GM23338 (cell line): ENCODE measurements around the gene SLC25A13. TPM values are rescaled to one million over a fixed set of nuclear protein-coding genes. Genes with fewer than 3 reads are reported as not detected.

Experiments used
- ATAC-seq: fragments of 200-7000 bp; cut with Tn5 transposase; 3 replicates; pipeline ENCODE4 v1.9.1; 2020
- DNase-seq: peaks from one replicate; pipeline ENCODE4 v3.0.0-alpha.2; 2015; ENCODE audit warnings: low spot score
- H2AFZ ChIP-seq: fragments of 200-600 bp; sonication (generic); 2 replicates; pipeline ENCODE4 v1.8.0; 2016; ENCODE audit warnings: antibody characterized with exemption, mild to moderate bottlenecking, moderate library complexity
- H3F3A ChIP-seq: fragments of 200-600 bp; sonication (generic); replicated peaks from 2 replicates; pipeline ENCODE4 v1.8.0; 2017; ENCODE audit warnings: antibody characterized with exemption, mixed run types, low read depth
- H3K27ac ChIP-seq: fragments of 200-600 bp; sonication (generic); 2 replicates; pipeline ENCODE4 v1.6.1; 2016; ENCODE audit warnings: low read depth
- H3K27me3 ChIP-seq: fragments of 200-600 bp; sonication (generic); 2 replicates; pipeline ENCODE4 v1.8.0; 2016; ENCODE audit warnings: mild to moderate bottlenecking, mixed run types, moderate library complexity; ENCODE audit not compliant: insufficient read depth
- H3K36me3 ChIP-seq: fragments of 200-600 bp; sonication (generic); 2 replicates; pipeline ENCODE4 v1.8.0; 2016; ENCODE audit warnings: mild to moderate bottlenecking; ENCODE audit not compliant: insufficient read depth
- H3K4me1 ChIP-seq: fragments of 200-600 bp; sonication (generic); 2 replicates; pipeline ENCODE4 v1.8.0; 2016; ENCODE audit warnings: mild to moderate bottlenecking, moderate library complexity; ENCODE audit not compliant: insufficient read depth
- H3K4me2 ChIP-seq: fragments of 200-600 bp; sonication (generic); 2 replicates; pipeline ENCODE4 v1.7.1; 2017; ENCODE audit warnings: mixed run types
- H3K4me3 ChIP-seq: fragments of 200-600 bp; sonication (generic); 2 replicates; pipeline ENCODE4 v1.6.1; 2016; ENCODE audit warnings: mixed run types
- H3K79me2 ChIP-seq: fragments of 200-600 bp; sonication (generic); replicated peaks from 2 replicates; pipeline ENCODE4 v1.8.0; 2017; ENCODE audit warnings: mild to moderate bottlenecking; ENCODE audit not compliant: insufficient read depth
- H3K9me2 ChIP-seq: fragments of 200-600 bp; sonication (generic); 2 replicates; pipeline ENCODE4 v1.8.0; 2017; ENCODE audit not compliant: insufficient read depth
- H4K20me1 ChIP-seq: fragments of 200-600 bp; sonication (generic); replicated peaks from 2 replicates; pipeline ENCODE4 v1.8.0; 2017; ENCODE audit warnings: mild to moderate bottlenecking; ENCODE audit not compliant: insufficient read depth
- H3K27ac Mint-ChIP-seq: 2 replicates; pipeline ENCODE4 v1.8.0; 2020; ENCODE audit warnings: inconsistent platforms, mild to moderate bottlenecking, moderate library complexity, mixed read lengths
- H3K27me3 Mint-ChIP-seq: 3 replicates; pipeline ENCODE4 v1.8.0; 2022; ENCODE audit warnings: low read depth, mild to moderate bottlenecking, moderate library complexity, mixed read lengths, inconsistent platforms; ENCODE audit not compliant: insufficient read depth, poor library complexity
- H3K36me3 Mint-ChIP-seq: 3 replicates; pipeline ENCODE4 v1.8.0; 2021; ENCODE audit warnings: low read depth, mild to moderate bottlenecking, inconsistent platforms, moderate library complexity, mixed read lengths
- H3K4me1 Mint-ChIP-seq: 3 replicates; pipeline ENCODE4 v1.8.0; 2020; ENCODE audit warnings: mild to moderate bottlenecking, inconsistent platforms, mixed read lengths
- H3K4me3 Mint-ChIP-seq: 3 replicates; pipeline ENCODE4 v1.8.0; 2021; ENCODE audit warnings: moderate library complexity, mild to moderate bottlenecking, inconsistent platforms, mixed read lengths
- H3K9me3 Mint-ChIP-seq: 3 replicates; pipeline ENCODE4 v1.8.0; 2020; ENCODE audit warnings: moderate library complexity, mild to moderate bottlenecking, inconsistent platforms, mixed read lengths
- CREB1 ChIP-seq: fragments of 250-450 bp; sonication (Bioruptor Pico); IDR thresholded peaks from 2 replicates; pipeline ENCODE4 v1.5.0; 2020; ENCODE audit warnings: low read depth, mild to moderate bottlenecking, moderate library complexity
- EZH2 ChIP-seq: fragments of 200-600 bp; sonication (generic); IDR thresholded peaks from one replicate; pipeline ENCODE4 v1.8.0; 2017; ENCODE audit warnings: antibody characterized with exemption, mild to moderate bottlenecking, low read depth; ENCODE audit not compliant: unreplicated experiment
- NANOG ChIP-seq: IDR thresholded peaks from 2 replicates; pipeline ENCODE4 v1.6.1; 2016; ENCODE audit warnings: antibody characterized with exemption, borderline replicate concordance
- STAT1 ChIP-seq: IDR thresholded peaks from one replicate; pipeline ENCODE4 v1.6.1; 2016; ENCODE audit warnings: antibody characterized with exemption; ENCODE audit not compliant: unreplicated experiment
- ZNF114 ChIP-seq: fragments of 250-450 bp; sonication (Bioruptor Pico); IDR thresholded peaks from 2 replicates; pipeline ENCODE4 v1.5.0; 2020; ENCODE audit warnings: mild to moderate bottlenecking, moderate library complexity
- polyA plus RNA-seq: library from polyadenylated mRNA; unstranded; fragments of >200 nt; fragmentation: Nextera tagmentation; extraction: Ambion mirVana; gene quantifications from 2 replicates; pipeline ENCODE4 v1.2.1, GENCODE V29; 2016
- total RNA-seq: library from RNA; depleted of rRNA; stranded (reverse); fragments of >200 nt; shearing (Covaris generic); gene quantifications from 2 replicates; pipeline ENCODE4 v1.2.3, GENCODE V29; 2014
- TF ChIP-seq, protein P1 (sequence below): fragments of 250-450 bp; sonication (Bioruptor Pico); IDR thresholded peaks from 2 replicates; pipeline ENCODE4 v1.5.0; 2020; ENCODE audit warnings: mild to moderate bottlenecking, moderate library complexity
- TF ChIP-seq, protein P2 (sequence below): IDR thresholded peaks from one replicate; pipeline ENCODE4 v1.6.1; 2018; ENCODE audit warnings: antibody characterized with exemption; ENCODE audit not compliant: unreplicated experiment
- TF ChIP-seq, protein P3 (sequence below), 2 experiments: fragments of 200-600 bp in 1 of 2; sonication (generic) in 1 of 2; conservative IDR thresholded peaks; 2 replicates each; pipeline versions ENCODE4 v1.5.1 to v1.6.1; 2016 to 2017; ENCODE audit warnings: antibody characterized with exemption in 2 of 2, low read depth in 2 of 2, mild to moderate bottlenecking in 2 of 2, moderate library complexity in 1 of 2

The SLC25A13 gene
- total and polyA plus RNA-seq, 2 experiments from 2014 or later: 51.1 to 84.6 TPM

- TF ChIP-seq, protein P1, sequence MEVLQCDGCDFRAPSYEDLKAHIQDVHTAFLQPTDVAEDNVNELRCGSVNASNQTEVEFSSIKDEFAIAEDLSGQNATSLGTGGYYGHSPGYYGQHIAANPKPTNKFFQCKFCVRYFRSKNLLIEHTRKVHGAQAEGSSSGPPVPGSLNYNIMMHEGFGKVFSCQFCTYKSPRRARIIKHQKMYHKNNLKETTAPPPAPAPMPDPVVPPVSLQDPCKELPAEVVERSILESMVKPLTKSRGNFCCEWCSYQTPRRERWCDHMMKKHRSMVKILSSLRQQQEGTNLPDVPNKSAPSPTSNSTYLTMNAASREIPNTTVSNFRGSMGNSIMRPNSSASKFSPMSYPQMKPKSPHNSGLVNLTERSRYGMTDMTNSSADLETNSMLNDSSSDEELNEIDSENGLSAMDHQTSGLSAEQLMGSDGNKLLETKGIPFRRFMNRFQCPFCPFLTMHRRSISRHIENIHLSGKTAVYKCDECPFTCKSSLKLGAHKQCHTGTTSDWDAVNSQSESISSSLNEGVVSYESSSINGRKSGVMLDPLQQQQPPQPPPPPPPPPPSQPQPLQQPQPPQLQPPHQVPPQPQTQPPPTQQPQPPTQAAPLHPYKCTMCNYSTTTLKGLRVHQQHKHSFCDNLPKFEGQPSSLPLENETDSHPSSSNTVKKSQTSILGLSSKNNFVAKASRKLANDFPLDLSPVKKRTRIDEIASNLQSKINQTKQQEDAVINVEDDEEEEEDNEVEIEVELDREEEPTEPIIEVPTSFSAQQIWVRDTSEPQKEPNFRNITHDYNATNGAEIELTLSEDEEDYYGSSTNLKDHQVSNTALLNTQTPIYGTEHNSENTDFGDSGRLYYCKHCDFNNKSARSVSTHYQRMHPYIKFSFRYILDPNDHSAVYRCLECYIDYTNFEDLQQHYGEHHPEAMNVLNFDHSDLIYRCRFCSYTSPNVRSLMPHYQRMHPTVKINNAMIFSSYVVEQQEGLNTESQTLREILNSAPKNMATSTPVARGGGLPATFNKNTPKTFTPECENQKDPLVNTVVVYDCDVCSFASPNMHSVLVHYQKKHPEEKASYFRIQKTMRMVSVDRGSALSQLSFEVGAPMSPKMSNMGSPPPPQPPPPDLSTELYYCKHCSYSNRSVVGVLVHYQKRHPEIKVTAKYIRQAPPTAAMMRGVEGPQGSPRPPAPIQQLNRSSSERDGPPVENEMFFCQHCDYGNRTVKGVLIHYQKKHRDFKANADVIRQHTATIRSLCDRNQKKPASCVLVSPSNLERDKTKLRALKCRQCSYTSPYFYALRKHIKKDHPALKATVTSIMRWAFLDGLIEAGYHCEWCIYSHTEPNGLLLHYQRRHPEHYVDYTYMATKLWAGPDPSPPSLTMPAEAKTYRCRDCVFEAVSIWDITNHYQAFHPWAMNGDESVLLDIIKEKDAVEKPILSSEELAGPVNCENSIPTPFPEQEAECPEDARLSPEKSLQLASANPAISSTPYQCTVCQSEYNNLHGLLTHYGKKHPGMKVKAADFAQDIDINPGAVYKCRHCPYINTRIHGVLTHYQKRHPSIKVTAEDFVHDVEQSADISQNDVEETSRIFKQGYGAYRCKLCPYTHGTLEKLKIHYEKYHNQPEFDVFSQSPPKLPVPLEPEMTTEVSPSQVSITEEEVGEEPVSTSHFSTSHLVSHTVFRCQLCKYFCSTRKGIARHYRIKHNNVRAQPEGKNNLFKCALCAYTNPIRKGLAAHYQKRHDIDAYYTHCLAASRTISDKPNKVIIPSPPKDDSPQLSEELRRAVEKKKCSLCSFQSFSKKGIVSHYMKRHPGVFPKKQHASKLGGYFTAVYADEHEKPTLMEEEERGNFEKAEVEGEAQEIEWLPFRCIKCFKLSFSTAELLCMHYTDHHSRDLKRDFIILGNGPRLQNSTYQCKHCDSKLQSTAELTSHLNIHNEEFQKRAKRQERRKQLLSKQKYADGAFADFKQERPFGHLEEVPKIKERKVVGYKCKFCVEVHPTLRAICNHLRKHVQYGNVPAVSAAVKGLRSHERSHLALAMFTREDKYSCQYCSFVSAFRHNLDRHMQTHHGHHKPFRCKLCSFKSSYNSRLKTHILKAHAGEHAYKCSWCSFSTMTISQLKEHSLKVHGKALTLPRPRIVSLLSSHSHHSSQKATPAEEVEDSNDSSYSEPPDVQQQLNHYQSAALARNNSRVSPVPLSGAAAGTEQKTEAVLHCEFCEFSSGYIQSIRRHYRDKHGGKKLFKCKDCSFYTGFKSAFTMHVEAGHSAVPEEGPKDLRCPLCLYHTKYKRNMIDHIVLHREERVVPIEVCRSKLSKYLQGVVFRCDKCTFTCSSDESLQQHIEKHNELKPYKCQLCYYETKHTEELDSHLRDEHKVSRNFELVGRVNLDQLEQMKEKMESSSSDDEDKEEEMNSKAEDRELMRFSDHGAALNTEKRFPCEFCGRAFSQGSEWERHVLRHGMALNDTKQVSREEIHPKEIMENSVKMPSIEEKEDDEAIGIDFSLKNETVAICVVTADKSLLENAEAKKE (CRISPR knock-in tag): no peak
- TF ChIP-seq, protein P2, sequence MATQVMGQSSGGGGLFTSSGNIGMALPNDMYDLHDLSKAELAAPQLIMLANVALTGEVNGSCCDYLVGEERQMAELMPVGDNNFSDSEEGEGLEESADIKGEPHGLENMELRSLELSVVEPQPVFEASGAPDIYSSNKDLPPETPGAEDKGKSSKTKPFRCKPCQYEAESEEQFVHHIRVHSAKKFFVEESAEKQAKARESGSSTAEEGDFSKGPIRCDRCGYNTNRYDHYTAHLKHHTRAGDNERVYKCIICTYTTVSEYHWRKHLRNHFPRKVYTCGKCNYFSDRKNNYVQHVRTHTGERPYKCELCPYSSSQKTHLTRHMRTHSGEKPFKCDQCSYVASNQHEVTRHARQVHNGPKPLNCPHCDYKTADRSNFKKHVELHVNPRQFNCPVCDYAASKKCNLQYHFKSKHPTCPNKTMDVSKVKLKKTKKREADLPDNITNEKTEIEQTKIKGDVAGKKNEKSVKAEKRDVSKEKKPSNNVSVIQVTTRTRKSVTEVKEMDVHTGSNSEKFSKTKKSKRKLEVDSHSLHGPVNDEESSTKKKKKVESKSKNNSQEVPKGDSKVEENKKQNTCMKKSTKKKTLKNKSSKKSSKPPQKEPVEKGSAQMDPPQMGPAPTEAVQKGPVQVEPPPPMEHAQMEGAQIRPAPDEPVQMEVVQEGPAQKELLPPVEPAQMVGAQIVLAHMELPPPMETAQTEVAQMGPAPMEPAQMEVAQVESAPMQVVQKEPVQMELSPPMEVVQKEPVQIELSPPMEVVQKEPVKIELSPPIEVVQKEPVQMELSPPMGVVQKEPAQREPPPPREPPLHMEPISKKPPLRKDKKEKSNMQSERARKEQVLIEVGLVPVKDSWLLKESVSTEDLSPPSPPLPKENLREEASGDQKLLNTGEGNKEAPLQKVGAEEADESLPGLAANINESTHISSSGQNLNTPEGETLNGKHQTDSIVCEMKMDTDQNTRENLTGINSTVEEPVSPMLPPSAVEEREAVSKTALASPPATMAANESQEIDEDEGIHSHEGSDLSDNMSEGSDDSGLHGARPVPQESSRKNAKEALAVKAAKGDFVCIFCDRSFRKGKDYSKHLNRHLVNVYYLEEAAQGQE: no peak
- TF ChIP-seq CREB1 (no peak), ZNF114 (no peak), NANOG (no peak), EZH2 (no peak)
These were observed 1.5 kb downstream of the SLC25A13 start (continued) for GRCh38 chr7:96320442-96320841.

- H4K20me1 ChIP-seq: peaks cover 31% of the 10 kb centered on the region; the same call in 1 of the 2 replicates
- Mint-ChIP-seq H3K4me1 (peaks cover 48% of the 10 kb centered on the region), H3K36me3 (peaks cover 3% of the 10 kb centered on the region; the same call in 1 of the 3 replicates)
- TF ChIP-seq, protein P3, sequence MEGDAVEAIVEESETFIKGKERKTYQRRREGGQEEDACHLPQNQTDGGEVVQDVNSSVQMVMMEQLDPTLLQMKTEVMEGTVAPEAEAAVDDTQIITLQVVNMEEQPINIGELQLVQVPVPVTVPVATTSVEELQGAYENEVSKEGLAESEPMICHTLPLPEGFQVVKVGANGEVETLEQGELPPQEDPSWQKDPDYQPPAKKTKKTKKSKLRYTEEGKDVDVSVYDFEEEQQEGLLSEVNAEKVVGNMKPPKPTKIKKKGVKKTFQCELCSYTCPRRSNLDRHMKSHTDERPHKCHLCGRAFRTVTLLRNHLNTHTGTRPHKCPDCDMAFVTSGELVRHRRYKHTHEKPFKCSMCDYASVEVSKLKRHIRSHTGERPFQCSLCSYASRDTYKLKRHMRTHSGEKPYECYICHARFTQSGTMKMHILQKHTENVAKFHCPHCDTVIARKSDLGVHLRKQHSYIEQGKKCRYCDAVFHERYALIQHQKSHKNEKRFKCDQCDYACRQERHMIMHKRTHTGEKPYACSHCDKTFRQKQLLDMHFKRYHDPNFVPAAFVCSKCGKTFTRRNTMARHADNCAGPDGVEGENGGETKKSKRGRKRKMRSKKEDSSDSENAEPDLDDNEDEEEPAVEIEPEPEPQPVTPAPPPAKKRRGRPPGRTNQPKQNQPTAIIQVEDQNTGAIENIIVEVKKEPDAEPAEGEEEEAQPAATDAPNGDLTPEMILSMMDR (conservative IDR thresholded peaks at IDR 0.05; ENCODE audit: low read depth in 2 of 2): no peak
- TF ChIP-seq EZH2: no peak
- TF ChIP-seq CREB1: no peak
- no peak for TF ChIP-seq STAT1
These were observed 2.5 kb downstream of the SLC25A13 start for GRCh38 chr7:96319439-96319838.

More at GRCh38 chr7:96319439-96319838, 2.5 kb downstream of the SLC25A13 start:
- no peaks in the 10 kb centered on the region for H3F3A ChIP-seq
- no peak overlapping the region for H2AFZ ChIP-seq
- Mint-ChIP-seq H3K9me3 (no peaks in the 10 kb centered on the region), H3K27ac (no peak overlapping the region), H3K4me3 (no peak overlapping the region), H3K27me3 (no peaks in the 10 kb centered on the region)
- H3K4me3 ChIP-seq: no peak overlapping the region
- ATAC-seq: no peak
- H3K79me2 ChIP-seq: peaks cover 66% of the 10 kb centered on the region
- peaks cover 33% of the 10 kb centered on the region for H3K4me1 ChIP-seq
- no peak for DNase-seq
- no peak overlapping the region for H3K4me2 ChIP-seq
- H3K9me2 ChIP-seq: 0 out of 2 replicates have a peak, but pooled peaks cover under 1% of the 10 kb centered on the region
- no peaks in the 10 kb centered on the region for H3K27me3 ChIP-seq
- H3K27ac ChIP-seq: no peak overlapping the region
- H3K36me3 ChIP-seq: no peaks in the 10 kb centered on the region
